ENCODE results near the gene LRRC4C.

LRRC4C gene

DNA sequence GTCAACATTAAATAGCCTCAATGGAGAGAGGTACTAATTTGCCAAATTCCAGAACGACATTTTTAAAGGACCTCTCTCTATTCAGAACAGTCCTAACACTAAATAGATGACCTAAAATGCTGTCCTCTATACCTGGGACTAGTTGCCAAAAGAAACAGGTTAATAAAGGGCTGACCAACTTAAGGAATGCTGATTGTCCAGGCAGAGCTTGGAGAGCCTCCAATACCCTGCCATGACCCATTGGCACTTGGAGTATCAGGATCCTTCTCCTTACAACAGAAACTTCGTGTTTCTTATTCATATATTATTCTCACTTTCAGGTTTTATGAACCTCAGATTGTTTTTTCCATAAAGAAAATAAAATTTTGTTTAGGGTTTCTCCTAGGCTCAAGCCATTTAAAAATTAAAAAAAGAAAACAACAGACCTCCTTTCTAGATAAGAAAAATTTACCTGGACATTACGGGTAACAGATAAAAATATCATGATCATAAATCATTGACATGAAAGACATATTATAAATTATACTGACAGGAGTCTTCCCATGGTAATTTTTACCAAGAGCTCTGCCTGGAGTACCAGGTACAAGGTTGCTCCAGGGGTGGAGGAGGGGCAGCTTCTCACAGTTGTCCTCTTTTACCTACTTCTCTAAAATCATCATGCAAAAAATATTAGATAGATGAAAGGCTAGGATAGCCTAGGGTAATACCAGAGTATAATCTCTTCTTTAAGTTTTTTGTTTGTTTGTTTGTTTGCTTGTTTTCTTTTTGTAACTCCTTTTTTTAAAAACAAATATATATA lies 2.0 kb downstream of the LRRC4C start:
- no peak overlapping the region for H3K9ac ChIP-seq (ENCODE audit: low read length)
- H3K4me3 ChIP-seq (ENCODE audit: low read length): no peak overlapping the region
- H3K27ac ChIP-seq (ENCODE audit: low read depth, low read length): no peak overlapping the region
- H3K36me3 ChIP-seq (ENCODE audit: control insufficient read depth, insufficient read depth, low read length): no peaks in the 10 kb centered on the region
- H3K4me1 ChIP-seq (ENCODE audit: control insufficient read depth, insufficient read depth, low read length): no peaks in the 10 kb centered on the region
- H3K27me3 ChIP-seq (ENCODE audit: control insufficient read depth, insufficient read depth, low read length): peaks cover 6% of the 10 kb centered on the region

- Histone ChIP-seq H3K4me1 (ENCODE audit: control insufficient read depth, insufficient read depth, low read length) (no peaks in the 10 kb centered on the region), H3K9ac (ENCODE audit: low read length) (no peak overlapping the region), H3K4me3 (ENCODE audit: low read length) (no peak overlapping the region), H3K36me3 (ENCODE audit: control insufficient read depth, insufficient read depth, low read length) (no peaks in the 10 kb centered on the region), H3K27me3 (ENCODE audit: control insufficient read depth, insufficient read depth, low read length) (peaks cover 6% of the 10 kb centered on the region), H3K27ac (ENCODE audit: low read depth, low read length) (no peak overlapping the region)
Observed at GRCh38 chr11:41456269-41456668, 3.2 kb downstream of the LRRC4C start.

GRCh38 chr11:41451011-41451410 lies 8.4 kb downstream of the LRRC4C start:
- H3K36me3 ChIP-seq (ENCODE audit: control insufficient read depth, insufficient read depth, low read length): no peaks in the 10 kb centered on the region
- no peak overlapping the region for H3K9ac ChIP-seq (ENCODE audit: low read length)
- H3K4me1 ChIP-seq (ENCODE audit: control insufficient read depth, insufficient read depth, low read length): no peaks in the 10 kb centered on the region
- H3K4me3 ChIP-seq (ENCODE audit: low read length): no peak overlapping the region
- no peak overlapping the region for H3K27ac ChIP-seq (ENCODE audit: low read depth, low read length)
- no peaks in the 10 kb centered on the region for H3K27me3 ChIP-seq (ENCODE audit: control insufficient read depth, insufficient read depth, low read length)

- no peak overlapping the region for H3K4me3 ChIP-seq (ENCODE audit: low read length)
- no peaks in the 10 kb centered on the region for H3K27me3 ChIP-seq (ENCODE audit: control insufficient read depth, insufficient read depth, low read length)
- H3K9ac ChIP-seq (ENCODE audit: low read length): no peak overlapping the region
- no peaks in the 10 kb centered on the region for H3K4me1 ChIP-seq (ENCODE audit: control insufficient read depth, insufficient read depth, low read length)
- H3K27ac ChIP-seq (ENCODE audit: low read depth, low read length): no peak overlapping the region
- no peaks in the 10 kb centered on the region for H3K36me3 ChIP-seq (ENCODE audit: control insufficient read depth, insufficient read depth, low read length)
Observed at GRCh38 chr11:41449483-41450050, 9.9 kb downstream of the LRRC4C start.

DNA sequence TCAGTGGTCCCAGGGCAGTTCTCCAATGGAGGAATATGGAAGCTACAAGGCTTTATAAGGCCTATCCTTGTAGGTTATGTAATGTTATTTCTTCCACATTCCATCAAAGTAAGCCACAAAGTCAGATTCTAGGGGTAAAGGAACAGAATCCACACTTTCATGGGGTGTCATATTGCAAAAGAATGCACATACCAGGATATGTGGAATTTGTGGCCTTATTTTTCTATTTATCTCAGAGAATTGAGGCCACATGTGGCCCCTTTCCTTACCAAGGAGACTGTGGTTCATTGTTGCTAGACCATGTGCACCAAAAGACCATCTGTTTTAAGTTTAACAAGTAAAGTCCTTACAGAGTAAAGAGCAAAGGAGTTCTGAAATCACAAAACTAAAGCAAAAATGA lies 12.9 kb downstream of the LRRC4C start:
- H3K27me3 ChIP-seq (ENCODE audit: control insufficient read depth, insufficient read depth, low read length): no peaks in the 10 kb centered on the region
- H3K36me3 ChIP-seq (ENCODE audit: control insufficient read depth, insufficient read depth, low read length): no peaks in the 10 kb centered on the region
- H3K4me1 ChIP-seq (ENCODE audit: control insufficient read depth, insufficient read depth, low read length): no peaks in the 10 kb centered on the region
- no peak overlapping the region for H3K4me3 ChIP-seq (ENCODE audit: low read length)
- H3K27ac ChIP-seq (ENCODE audit: low read depth, low read length): no peak overlapping the region
- no peak overlapping the region for H3K9ac ChIP-seq (ENCODE audit: low read length)

GRCh38 chr11:41446107-41446506 lies 13.3 kb downstream of the LRRC4C start:
- Histone ChIP-seq H3K4me1 (ENCODE audit: control insufficient read depth, insufficient read depth, low read length) (no peaks in the 10 kb centered on the region), H3K9ac (ENCODE audit: low read length) (no peak overlapping the region), H3K4me3 (ENCODE audit: low read length) (no peak overlapping the region), H3K27ac (ENCODE audit: low read depth, low read length) (no peak overlapping the region), H3K27me3 (ENCODE audit: control insufficient read depth, insufficient read depth, low read length) (no peaks in the 10 kb centered on the region), H3K36me3 (ENCODE audit: control insufficient read depth, insufficient read depth, low read length) (no peaks in the 10 kb centered on the region)

- Histone ChIP-seq H3K27ac (ENCODE audit: low read depth, low read length) (no peak overlapping the region), H3K27me3 (ENCODE audit: control insufficient read depth, insufficient read depth, low read length) (no peaks in the 10 kb centered on the region), H3K36me3 (ENCODE audit: control insufficient read depth, insufficient read depth, low read length) (no peaks in the 10 kb centered on the region), H3K4me1 (ENCODE audit: control insufficient read depth, insufficient read depth, low read length) (no peaks in the 10 kb centered on the region), H3K9ac (ENCODE audit: low read length) (no peak overlapping the region), H3K4me3 (ENCODE audit: low read length) (no peak overlapping the region)
Observed at GRCh38 chr11:41437006-41437490, 22.4 kb downstream of the LRRC4C start.

DNA sequence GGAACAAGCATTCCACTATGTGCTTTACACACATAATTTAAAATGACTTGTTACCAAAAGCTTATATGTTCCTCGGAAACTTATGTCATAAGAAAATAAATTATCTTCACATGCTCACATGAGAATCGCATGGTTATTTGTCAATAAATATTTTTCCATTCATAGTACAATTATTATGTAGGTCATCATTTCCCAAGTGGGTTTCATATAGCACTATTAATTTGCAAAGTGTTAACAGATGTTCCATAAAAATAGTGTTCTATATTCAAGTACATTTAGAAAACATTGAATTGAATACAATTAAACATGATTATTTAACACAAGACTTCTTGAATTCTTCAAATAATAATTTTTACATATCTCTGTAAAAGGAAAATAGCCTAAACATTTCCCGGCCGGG lies 23.9 kb downstream of the LRRC4C start:
- Histone ChIP-seq H3K4me1 (ENCODE audit: control insufficient read depth, insufficient read depth, low read length) (no peaks in the 10 kb centered on the region), H3K27ac (ENCODE audit: low read depth, low read length) (no peak overlapping the region), H3K9ac (ENCODE audit: low read length) (no peak overlapping the region), H3K27me3 (ENCODE audit: control insufficient read depth, insufficient read depth, low read length) (no peaks in the 10 kb centered on the region), H3K36me3 (ENCODE audit: control insufficient read depth, insufficient read depth, low read length) (no peaks in the 10 kb centered on the region), H3K4me3 (ENCODE audit: low read length) (no peak overlapping the region)

DNA sequence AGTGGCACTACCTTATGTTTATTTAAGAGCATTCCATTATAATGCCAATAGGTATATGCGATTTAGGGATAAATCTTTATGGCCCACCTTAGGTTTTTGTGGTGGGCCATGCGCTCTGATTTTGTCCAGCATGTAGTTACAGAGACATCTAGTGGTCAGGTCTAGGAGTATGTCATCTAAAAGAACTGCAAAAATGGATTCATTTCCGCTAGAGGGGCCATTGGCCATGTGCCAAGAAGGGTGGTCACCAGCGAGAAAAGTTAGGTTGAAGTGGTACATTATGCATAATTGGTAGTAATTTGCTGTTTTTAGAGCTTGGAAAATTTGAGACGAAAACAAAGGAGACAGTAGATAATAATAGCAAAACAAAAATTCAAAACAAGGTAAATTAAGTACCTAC lies 27.7 kb downstream of the LRRC4C start:
- Histone ChIP-seq H3K4me1 (ENCODE audit: control insufficient read depth, insufficient read depth, low read length) (no peaks in the 10 kb centered on the region), H3K36me3 (ENCODE audit: control insufficient read depth, insufficient read depth, low read length) (no peaks in the 10 kb centered on the region), H3K9ac (ENCODE audit: low read length) (no peak overlapping the region), H3K4me3 (ENCODE audit: low read length) (no peak overlapping the region), H3K27me3 (ENCODE audit: control insufficient read depth, insufficient read depth, low read length) (no peaks in the 10 kb centered on the region), H3K27ac (ENCODE audit: low read depth, low read length) (no peak overlapping the region)

- Histone ChIP-seq H3K4me1 (ENCODE audit: control insufficient read depth, insufficient read depth, low read length) (no peaks in the 10 kb centered on the region), H3K27ac (ENCODE audit: low read depth, low read length) (no peak overlapping the region), H3K4me3 (ENCODE audit: low read length) (no peak overlapping the region), H3K9ac (ENCODE audit: low read length) (no peak overlapping the region), H3K36me3 (ENCODE audit: control insufficient read depth, insufficient read depth, low read length) (no peaks in the 10 kb centered on the region), H3K27me3 (ENCODE audit: control insufficient read depth, insufficient read depth, low read length) (no peaks in the 10 kb centered on the region)
Observed at GRCh38 chr11:41419901-41420300, 39.6 kb downstream of the LRRC4C start.

DNA sequence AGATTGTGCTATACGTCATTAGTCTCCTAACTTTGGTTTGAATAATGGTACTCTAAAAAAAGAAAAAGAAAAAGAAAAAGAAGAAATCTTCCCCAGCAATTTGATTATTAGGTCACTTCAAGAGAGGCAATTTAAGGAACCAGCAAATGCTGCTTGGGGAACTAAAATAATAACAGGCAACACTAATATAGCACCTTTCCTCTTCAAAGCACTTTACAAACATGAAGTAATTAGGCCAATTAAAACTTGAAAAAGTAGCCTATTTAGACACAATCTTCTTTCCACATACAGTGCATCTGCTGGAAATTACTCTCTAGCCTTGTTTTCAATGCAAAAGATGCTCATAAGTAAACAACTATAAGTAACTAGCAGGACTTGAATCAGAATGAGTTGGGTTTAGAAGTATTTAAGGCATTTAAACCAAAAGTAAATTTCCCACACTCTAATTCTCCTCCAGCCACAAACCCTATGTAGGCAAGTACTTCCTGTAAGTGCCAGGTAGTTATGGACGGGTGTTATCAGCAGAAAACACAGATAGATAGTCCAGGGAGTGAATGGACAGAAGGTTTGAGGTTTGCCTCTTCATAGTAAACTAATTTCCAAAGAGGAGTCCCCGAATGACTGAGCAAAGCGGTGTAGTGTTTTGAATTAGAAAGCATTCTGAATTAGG lies 44.5 kb downstream of the LRRC4C start:
- Histone ChIP-seq H3K4me1 (ENCODE audit: control insufficient read depth, insufficient read depth, low read length) (no peaks in the 10 kb centered on the region), H3K9ac (ENCODE audit: low read length) (no peak overlapping the region), H3K27ac (ENCODE audit: low read depth, low read length) (no peak overlapping the region), H3K27me3 (ENCODE audit: control insufficient read depth, insufficient read depth, low read length) (no peaks in the 10 kb centered on the region), H3K4me3 (ENCODE audit: low read length) (no peak overlapping the region), H3K36me3 (ENCODE audit: control insufficient read depth, insufficient read depth, low read length) (no peaks in the 10 kb centered on the region)

DNA sequence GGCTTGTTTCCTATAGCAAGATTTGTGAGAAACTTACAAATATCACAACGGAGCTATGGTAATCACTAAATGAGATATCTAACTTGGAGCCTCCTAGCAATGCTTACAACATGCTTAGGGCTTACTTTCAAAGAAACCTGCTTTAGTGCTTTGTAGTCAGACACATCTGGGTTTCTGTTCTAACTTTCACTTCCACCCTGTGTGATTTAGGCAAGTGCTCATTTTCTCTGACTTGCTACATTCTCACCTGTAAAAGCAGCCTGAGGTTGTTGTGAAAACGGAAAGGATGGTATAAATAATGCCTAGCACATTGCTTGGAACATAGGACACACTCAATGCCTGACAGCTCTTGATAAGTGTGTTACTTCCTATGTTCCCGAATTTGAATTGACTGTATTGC lies 45.6 kb downstream of the LRRC4C start:
- H3K27ac ChIP-seq (ENCODE audit: low read depth, low read length): no peak overlapping the region
- no peak overlapping the region for H3K4me3 ChIP-seq (ENCODE audit: low read length)

More for the DNA sequence above, 45.6 kb downstream of the LRRC4C start:
- H3K27me3 ChIP-seq (ENCODE audit: control insufficient read depth, insufficient read depth, low read length): no peaks in the 10 kb centered on the region
- H3K4me1 ChIP-seq (ENCODE audit: control insufficient read depth, insufficient read depth, low read length): no peaks in the 10 kb centered on the region
- H3K36me3 ChIP-seq (ENCODE audit: control insufficient read depth, insufficient read depth, low read length): no peaks in the 10 kb centered on the region
- H3K9ac ChIP-seq (ENCODE audit: low read length): no peak overlapping the region
